Activated CD8-positive, alpha-beta memory T cell treated with anti-CD3 and anti-CD28 coated beads, Interleukin-2, amount 50 U/mL, for 1 hour (primary cell): Measurements from ENCODE around the gene CHST4.
"Not testable (repeated sequence)": the region's sequence is repeated elsewhere in the genome, so short reads cannot be mapped to it uniquely, and the experiment has no call there.

ENCODE experiments used
- DNase-seq: peaks from one replicate; pipeline ENCODE4 v3.0.0-alpha.2; 2020; ENCODE audit errors: extremely low read depth

CHST4 gene

DNA sequence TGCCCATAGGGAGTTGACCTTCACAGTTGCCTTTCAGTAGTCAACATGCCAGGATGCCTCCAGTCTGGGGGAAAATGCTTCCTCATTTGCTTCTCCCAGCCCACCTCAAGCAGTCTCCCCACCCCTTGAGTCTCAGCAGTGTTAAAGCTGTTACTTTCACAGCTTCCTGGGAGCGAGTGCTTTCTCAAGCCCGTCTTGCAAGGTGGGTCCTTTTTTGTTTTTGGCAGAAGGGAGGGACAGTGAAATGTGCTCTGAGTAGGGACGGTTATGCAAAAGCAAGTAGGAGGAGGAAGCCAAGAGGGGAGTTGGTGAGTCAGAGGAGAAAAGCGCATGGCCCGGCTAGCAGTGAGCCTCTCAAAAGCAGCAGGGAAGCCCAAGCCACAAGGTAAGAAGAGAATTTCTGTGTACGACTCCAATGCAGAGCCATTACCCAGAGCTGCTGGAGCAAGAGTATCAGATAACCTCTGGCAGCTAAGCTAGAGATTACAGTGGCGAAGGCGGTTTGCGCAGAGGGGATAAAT lies at the start of gene CHST4:
Gene CHST4 (plus strand): TSS at position 316 of the 521 bp plus-strand sequence. CDS start 10,252 bp downstream, outside the sequence.
- no peak for DNase-seq

DNA sequence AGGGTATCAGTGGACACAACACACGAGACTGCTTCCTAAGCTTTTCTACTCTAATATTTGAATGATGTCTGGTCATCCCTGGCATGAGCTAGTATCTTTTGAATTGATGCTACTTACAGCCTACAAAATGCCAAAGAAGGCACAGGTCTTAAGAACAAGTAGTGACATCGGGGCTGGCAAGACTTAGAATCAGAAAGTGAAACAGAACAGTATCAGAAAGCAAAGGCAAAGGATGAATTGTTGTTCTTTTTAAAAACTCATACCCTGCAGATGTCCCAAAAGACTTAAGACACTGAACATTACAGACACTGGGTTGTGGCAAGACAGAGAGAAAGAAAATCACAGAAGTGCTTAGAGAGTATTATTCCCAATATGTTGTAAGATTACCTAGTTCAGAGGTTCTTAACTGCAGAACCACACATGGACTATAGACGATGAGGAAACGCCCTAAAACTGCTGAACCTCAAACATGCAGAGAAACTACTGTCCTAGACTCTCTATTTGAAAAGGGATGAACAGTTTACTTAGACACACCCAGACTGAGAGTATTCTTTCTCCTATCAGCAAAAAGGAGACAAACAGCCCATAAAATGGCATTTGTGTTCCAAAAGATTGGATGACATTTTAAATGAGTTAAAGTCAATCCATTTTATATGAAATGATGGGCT lies 49.6 kb upstream of the CHST4 start:
- DNase-seq = no peak

DNA sequence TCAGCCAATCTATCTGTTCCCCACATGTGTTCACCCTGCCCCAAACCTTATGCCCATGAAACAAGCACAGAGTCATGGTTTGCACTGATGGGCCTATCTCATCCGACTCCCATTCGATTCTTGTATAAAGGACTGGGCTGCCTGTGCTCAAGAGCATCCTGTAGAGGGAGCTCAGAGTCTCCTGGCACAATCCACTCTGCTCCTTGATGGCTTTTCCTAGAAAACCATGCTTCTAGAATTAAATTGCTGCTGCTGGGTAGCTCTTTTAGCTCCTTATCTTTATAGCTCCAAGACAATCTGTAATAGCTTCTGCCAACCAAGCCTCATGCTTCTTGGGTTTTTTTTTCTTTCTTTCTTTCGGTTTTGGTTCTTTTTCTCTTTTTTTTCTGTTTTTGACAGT lies 46.8 kb upstream of the CHST4 start:
- no peak for DNase-seq

DNA sequence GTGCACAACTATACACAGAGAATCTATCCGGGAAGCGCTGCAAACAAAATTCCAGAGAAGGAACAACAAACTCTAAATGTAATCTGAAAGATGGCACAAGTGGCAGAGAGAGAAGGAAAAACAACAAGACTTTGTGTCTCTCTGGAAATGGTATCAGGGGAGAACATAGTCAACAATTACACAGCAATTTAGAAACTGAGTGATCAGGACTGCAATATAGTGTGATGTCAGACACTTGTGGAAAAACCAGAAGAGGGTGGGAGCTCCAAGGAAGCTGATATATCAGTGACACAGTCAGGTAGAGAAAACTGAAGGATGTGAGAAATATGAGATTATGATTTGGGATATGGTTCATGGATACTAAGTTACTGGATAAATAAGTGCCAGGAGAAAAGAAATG lies 45.3 kb upstream of the CHST4 start:
- DNase-seq = no peak

DNA sequence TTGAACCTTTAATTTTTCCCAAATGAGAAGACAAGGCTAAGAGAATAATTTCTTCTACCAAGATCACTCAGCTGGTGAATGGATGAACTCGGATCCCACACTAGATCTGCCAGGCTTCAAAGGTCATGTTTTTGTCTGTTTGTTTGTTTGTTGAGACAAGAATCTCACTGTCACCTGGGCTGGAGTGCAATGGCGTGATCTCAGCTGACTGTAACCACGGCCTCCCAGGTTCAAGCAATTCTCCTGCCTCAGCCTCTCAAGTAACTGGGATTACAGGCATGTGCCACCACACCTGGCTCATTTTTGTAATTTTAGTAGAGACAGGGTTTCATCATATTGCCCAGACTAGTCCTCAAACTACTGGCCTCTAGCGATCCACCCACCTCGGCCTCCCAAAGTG lies 43.7 kb upstream of the CHST4 start:
- no peak for DNase-seq

DNA sequence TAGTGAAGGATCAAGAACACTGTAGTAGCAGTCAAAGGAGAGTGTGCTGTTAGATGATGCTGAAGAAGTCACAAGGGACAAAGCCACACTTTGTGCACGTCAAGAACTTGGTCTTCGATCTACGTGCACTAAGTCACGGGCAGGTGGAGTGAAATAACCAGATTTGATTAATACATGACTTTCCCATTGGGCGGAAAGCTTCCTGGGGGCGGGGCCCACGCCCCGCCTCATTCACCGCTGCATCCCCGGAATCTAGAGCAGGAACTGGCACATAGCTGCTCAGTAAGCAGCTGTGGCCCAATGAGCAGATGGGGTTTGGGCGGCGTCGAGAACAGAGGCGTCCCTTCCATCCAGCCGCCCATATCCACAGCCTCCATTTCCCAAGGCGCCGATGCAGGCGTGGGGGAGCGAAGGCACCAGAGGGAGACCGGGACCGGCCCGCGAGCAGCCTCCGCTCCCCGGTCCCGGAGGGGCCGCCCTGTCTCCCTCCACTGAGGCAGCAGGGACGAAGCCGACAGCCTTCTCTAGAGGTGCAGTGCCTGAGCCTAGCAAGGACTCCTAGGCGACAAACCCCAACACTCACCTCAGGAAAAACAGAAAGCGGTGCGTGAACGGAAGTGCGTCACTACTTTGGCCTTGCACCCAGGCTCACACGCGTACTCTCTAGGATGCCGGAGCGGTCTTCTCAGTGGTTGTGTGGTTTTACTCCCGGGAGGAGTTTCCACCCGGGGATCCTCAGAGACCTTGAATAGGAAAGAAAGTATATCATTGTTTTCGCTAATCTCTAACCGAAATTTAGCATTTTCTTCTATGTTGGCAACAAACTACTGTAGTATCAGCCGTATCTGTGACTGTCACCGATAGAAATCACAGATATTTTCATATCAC lies 42.0 kb upstream of the CHST4 start:
- DNase-seq = peak; percentile 69

DNA sequence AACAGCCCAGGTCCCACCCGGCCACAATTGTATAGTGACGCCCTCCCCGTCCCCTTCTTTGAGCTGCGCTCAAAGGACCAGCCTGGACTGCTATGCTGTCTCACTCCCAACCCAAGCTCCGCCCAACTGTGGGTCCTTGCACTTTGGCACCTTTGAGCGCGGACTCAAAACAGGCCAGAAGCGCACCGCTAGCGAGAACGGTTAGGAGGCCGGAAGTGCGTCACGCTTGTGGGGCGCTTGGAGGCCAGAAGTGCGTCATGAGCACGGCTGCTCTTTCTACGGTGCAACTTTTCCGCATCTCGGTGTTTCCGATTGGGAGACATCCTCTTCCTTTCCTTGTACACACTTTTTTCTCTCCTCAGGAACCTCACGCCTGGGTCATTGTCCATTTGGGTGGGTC lies 37.1 kb upstream of the CHST4 start, which contains the start of gene ZNF19:
Gene ZNF19 (minus strand): TSS at position 203 of the 400 bp plus-strand sequence. CDS start 7,210 bp downstream, outside the sequence.
- DNase-seq = no peak

DNA sequence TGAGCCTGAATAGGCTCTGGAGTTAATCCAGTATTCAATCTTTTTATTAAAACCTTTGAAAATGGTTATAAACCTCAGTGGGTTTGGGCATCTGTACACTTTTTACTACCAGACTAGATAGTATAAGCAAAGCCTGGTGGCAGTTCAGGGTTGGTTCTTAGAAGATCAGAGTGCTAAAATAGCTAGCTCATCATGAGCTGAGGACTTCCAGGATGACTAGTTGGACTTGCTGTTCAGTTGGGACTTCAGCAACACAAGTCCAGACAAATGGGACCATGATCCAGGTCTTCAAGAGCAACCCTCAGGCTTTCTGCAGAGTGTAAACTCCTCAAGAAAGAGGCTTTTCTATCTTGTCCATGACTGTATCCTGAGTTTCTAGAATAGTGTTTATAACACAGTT lies 35.9 kb upstream of the CHST4 start:
- no peak for DNase-seq

DNA sequence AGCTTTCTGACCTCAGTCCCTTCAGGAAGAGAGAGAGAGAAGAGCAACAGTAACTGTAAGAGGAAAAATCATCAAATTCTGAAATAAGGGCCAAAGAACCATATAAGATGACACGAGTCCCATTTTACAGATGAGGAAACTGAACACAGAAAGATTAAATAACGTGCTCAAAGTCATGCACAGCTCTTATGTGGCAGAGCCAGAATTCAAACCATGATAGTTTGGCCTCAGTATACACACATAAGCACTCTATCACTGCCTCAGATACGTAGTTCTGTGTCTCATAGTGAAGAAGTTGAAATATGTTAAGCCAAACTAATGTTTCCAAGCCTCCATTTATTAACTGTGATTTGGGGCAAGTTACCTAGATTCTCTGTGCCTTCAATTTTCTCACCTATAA lies 35.2 kb upstream of the CHST4 start:
- DNase-seq = no peak

DNA sequence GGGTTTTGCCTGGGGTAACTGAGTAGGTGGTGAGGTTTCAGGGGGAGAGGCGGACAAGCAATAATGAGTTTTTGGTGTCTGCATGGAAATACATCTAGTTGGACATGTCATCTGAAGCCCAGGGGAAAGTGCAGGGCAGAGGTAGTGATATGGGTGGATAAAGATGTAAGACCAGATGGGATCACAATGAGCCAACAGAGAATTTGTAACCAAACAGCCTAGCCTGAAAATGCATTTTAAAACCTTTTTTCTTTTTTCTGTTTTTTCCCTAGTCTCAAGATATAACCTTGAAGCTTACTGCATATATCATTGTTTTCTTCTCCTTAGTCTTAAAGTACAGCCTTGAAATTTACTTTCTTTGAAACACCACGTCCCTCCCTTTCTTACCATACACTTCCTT lies 33.4 kb upstream of the CHST4 start:
- DNase-seq = no peak

DNA sequence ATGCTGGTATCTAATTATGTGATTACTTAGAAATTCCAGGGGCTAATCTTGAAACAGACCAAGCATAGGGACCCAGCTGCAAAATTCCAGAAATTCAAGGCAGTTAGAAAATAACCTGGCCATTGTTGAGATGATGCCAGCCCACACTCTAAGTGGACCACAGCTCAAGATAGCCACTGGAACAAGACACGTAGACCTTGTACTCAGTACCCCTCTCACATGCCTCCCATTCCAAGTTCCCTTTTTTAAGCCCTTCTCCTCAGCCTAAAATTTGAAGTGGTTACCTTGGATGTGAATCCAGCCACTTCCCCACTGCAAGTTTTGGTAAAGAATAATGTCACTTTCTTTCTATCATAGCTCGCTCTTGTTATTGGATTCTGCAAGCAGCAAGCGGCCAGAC lies 33.0 kb upstream of the CHST4 start:
- no peak for DNase-seq

DNA sequence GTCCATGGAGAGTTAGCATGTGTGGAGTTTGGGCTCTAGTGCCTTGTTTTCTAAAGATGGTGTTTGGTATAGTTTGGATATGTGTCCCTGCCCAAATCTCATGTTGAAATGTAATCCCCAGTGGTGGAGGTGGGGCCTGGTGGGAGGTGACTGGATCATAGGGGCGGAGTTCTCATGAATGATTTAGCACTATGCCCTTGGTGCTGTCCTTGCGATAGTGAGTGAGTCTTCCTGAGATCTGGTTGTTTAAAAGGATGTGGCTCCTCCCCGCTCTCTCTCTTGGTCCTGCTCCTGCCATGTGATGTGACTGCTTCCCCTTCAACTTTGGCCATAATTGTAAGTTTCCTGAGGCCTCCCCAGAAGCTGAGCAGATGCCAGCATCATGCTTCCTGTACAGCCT lies 28.2 kb upstream of the CHST4 start:
- no peak for DNase-seq

DNA sequence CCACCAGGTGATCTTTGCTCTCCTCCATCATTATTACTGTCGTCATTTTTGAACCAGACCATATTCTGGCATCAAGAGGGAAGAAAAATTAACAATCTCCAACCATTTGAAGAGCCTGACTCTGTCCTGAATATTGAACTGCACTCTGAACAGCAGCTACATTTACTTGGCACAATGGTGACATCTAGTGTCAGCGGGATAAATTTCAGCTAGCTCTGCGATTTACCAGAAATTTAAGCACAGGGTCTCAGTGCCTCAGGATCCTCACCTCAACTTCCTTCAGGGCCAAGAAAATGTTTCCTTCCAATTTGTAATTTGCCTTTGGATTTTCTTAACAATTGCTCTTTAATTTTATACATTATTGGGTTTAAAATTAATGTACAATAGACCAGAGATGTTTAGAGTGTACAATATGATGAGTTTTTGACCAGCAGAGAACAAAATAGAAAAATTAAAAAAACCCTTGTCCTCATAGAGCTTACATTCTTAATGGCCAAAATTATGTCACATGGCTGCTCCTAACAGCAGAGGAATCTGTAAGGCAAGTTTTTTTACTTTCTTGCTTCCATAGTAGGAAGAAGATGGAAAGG lies 26.4 kb upstream of the CHST4 start:
- peak; percentile 4 for DNase-seq

DNA sequence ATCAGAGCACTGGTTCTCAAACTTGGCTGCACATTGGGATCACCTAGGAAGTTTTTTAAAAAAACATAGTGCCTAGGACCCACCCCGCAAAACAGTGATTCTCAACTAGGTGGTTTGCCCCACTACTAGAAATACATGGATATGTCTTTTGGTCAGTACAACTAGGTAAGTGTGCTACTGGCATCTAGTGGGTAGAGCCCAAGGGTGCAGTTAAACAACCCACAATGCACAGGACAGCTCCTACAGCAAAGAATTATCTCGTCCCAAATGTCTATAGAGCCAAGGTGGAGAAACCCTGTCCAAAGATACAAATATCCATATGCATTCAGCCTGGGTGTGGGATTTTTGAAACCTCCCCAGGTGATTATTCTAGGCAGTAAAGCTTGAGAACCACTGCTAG lies 25.3 kb upstream of the CHST4 start:
- DNase-seq = no peak

DNA sequence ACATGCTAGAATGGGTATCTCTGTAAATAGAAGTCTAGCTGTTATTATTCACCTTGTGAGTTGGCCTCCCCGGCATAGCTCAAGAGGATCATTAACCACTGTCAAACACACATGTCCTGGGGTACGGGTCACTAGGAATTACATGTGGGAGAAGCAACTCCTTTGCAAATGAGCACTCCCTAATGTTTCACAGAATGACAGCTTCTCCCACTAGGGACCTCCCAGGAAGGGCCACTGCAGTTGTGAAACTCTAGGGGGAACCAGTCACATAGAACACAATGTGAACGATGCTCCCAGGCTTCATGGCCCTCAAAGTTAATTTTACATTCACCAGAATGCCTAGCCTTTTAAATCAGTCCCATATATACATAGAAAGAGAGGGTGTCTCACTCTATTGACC lies 24.7 kb upstream of the CHST4 start:
- no peak for DNase-seq

DNA sequence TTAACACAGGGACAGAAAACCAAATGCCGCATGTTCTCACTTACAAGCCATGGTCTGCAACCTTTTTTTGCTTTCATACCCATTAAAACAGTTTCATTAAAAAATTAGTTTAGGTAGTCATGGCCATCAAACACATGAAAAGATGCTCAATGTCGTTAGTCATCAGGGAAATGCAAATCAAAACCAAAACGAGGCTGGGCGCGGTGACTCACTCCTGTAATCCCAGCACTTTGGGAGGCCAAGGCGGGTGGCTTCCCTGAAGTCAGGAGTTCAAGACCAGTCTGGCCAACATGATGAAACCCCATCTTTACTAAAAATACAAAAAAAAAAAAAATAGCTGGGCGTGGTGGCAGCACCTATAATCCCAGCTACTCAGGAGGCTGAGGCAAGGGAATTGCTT lies 22.2 kb upstream of the CHST4 start:
- not testable (repeated sequence) for DNase-seq

DNA sequence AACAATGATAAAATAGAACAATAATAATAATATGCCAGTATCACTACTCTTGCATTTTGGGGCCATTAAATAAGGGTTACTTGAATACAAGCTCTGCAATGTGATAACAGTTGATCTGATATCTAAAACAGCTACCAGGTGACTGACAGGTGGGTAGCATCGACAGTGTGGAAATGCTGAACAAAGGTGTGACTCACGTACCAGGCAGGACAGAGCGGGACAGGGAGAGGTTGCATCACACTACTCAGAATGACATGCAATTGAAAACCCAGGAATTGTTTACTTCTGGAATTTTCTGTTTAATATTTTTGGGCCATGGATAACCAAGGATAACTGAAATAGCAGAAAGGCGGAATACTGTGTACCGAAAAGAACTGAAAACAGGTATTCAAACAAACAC lies 21.3 kb upstream of the CHST4 start:
- DNase-seq = no peak

DNA sequence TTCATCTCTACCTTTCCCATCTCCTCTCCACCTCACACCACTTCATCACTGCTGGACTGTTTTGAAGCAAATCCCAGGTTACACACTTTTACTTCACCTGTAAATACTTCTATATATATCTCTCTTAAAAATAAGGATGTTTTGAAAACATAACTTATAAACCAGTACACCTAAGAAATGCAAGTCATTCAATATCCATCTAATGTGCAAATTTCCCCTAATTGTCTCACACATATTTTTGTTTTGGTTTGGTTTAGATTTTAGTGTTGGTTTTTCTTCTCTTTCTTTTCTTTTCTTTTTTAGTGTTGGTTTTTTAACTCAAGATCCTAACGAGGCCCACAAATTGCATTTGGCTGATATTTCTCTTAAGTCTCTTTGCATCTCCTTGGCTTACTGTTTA lies 19.2 kb upstream of the CHST4 start:
- no peak for DNase-seq

DNA sequence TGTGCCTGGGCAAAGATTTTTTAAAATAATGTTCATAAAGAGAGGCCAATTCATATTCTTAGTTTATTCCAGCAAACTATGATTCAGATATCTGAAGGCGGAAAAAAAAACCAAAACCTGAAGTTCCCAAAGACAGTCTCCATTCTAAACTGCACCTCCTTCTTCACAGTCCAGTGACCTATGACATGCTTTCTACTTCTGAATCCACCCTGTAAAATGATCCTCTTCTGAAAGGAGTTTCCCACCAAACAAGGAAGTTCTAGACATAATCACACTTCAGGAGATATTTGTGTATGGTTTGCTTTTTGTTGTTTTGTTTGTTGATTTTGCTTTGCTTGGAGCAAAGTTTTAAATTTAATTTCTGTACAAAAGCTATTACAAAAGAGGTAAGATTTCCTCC lies 12.9 kb upstream of the CHST4 start:
- no peak for DNase-seq

DNA sequence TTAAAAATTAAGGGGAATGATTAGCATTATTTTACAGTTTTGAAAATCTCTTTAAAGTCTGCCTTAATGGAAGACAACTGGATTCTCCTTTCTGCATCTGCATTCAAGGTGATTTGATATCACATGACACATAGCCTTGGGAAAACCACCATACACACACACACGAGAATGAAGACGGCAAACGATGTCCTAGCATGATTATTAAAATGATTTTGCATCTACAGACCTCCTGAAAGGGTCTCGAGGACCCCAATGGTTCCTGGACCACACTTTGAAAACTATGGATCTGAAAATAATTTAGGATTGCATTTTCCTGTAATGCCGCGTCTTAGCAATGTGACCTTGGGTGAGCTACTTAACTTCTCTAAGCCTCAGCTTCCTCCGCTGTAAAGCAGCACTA lies 11.8 kb upstream of the CHST4 start:
- no peak for DNase-seq

DNA sequence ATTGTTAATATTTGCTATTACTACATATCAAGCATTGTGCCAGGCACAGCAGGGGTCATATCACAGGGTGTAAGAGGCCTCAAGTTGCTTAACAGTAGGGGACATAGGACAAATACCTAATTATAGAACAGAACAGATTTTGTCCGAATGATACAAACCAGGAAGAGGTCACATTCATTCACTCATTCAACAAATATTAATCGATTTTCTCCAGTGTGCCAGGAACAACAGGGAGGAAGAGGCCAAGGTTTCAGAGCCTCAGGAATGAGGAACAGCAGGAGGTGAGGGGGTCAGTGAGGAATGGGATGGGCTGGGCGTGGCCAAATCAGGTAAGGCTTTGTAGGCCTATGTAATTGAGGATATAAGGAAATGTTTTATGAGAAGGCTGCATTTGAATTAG lies 11.2 kb upstream of the CHST4 start:
- DNase-seq = no peak

DNA sequence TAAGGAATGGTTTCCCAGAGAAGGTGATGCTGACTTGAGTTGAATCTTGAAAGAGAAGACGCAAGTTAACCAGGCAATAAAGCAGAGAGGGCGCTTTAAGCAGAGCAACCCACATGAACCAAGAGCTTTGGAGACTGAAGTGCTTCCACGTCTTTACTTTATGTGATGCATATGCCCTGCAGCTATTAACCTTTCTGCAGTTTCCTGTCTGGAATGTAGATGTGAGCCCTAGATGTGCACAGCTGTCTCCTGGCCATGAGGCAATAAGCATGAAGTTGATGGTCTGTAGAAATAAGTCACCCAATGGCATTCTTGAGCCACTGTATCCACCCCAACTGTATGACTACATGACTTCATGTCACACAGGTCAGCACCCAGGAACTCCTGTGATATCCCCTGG lies 5.7 kb upstream of the CHST4 start:
- DNase-seq = no peak
